Kidney (tissue), 14 donors: ENCODE results near the gene CLEC16A. TPM values are rescaled to one million over a fixed set of nuclear protein-coding genes. Genes with fewer than 3 reads are reported as not detected.

Experiments
- DNase-seq, 5 donors: peaks; one replicate each; pipeline ENCODE4 v3.0.0-alpha.2; 2013 to 2020
- FAIRE-seq: peaks from 2 replicates; lab custom pipeline; 2012; peaks lifted over from hg19 to GRCh38; lab: Jason Lieb, UNC
- H3K27ac ChIP-seq, 2 donors: one replicate each; pipeline ENCODE4 v1.7.0; 2013; ENCODE audit warnings: low read depth in 2 of 2, low read length in 2 of 2, inconsistent platforms in 1 of 2
- H3K27me3 ChIP-seq: one replicate; pipeline ENCODE4 v1.7.1; 2013; ENCODE audit warnings: low read length, inconsistent platforms; ENCODE audit not compliant: control insufficient read depth, insufficient read depth
- H3K36me3 ChIP-seq, 3 donors: one replicate each; pipeline versions ENCODE4 v1.7.0 to v1.7.1; 2013; ENCODE audit warnings: low read length in 3 of 3, control low read depth in 1 of 3, inconsistent platforms in 1 of 3; ENCODE audit not compliant: insufficient read depth in 3 of 3, control insufficient read depth in 2 of 3
- H3K4me1 ChIP-seq, 3 donors: one replicate each; pipeline versions ENCODE4 v1.7.0 to v1.7.1; 2013; ENCODE audit warnings: low read length in 3 of 3, inconsistent platforms in 1 of 3, low read depth in 1 of 3; ENCODE audit not compliant: control insufficient read depth in 2 of 3, insufficient read depth in 2 of 3
- H3K4me3 ChIP-seq, 3 donors: one replicate each; pipeline versions ENCODE4 v1.7.0 to v1.8.1; 2013; ENCODE audit warnings: low read length in 3 of 3, control low read depth in 1 of 3, inconsistent platforms in 1 of 3
- H3K9ac ChIP-seq, 3 donors: one replicate each; pipeline versions ENCODE4 v1.7.0 to v1.7.1; 2013; ENCODE audit warnings: low read length in 3 of 3, control low read depth in 1 of 3, inconsistent platforms in 1 of 3
- H3K9me3 ChIP-seq, 3 donors: one replicate each; pipeline versions ENCODE4 v1.7.0 to v1.7.1; 2013; ENCODE audit warnings: low read length in 3 of 3, control low read depth in 1 of 3, inconsistent platforms in 1 of 3; ENCODE audit not compliant: control insufficient read depth in 2 of 3, insufficient read depth in 1 of 3
- CTCF ChIP-seq: IDR thresholded peaks from 3 replicates; pipeline ENCODE4 v1.5.1; 2012; ENCODE audit warnings: mild to moderate bottlenecking, moderate library complexity, borderline replicate concordance; ENCODE audit not compliant: insufficient read depth; ENCODE audit errors: extremely low read depth
- intact Hi-C: fragments of 100-400 bp; cut with DNase I; formaldehyde crosslinking; loops from one replicate; pipeline ENCODE4 v1.11.1; 2022
- polyA plus RNA-seq: library from polyadenylated mRNA; stranded (reverse); fragments of 350-450 nt; fragmentation: Illumina TruSeq; extraction: RNeasy Lipid Tissue Mini Kit (QIAGEN cat#74804); gene quantifications from one replicate; pipeline ENCODE4 v1.2.3, GENCODE V29; 2014; ENCODE audit warnings: low read depth, low replicate concordance; ENCODE audit not compliant: insufficient read depth
- total RNA-seq: library from RNA; stranded (reverse); fragmentation: NEBNext Ultra II Directional; extraction: Animal tissue kit (Norgen Biotek cat#: 25700); gene quantifications from one replicate; pipeline ENCODE4 v1.2.1, GENCODE V29; 2021
- donor health status: control.
- donor health status: control.
- donor health status: control.
- donor health status: control.
- donor health status: control.
- donor health status: DM: yes; HTN: yes; CAD: no.
- donor health status: Normal renal cell carcinoma (clear cell type).

CLEC16A gene
- total and polyA plus RNA-seq, 2 donors from 2014 or later: 10.8 to 51.9 TPM

GRCh38 chr16:10979717-10980601 lies 35.6 kb downstream of the CLEC16A start:
- H3K27ac ChIP-seq: no peak overlapping the region
- H3K27me3 ChIP-seq: no peaks in the 10 kb centered on the region
- H3K4me3 ChIP-seq: no peak overlapping the region
- no peak for FAIRE-seq
- intact Hi-C loops: loop anchor here (5.0 kb wide), 1 partner anchor 277 kb away; the partner anchor contains the start of gene SOCS1
- TF ChIP-seq CTCF: no peak
- no peaks in the 10 kb centered on the region for H3K9me3 ChIP-seq
- H3K9ac ChIP-seq: no peak overlapping the region
- DNase-seq: peak in 1 of 5 donors; percentile 67
- H3K4me1 ChIP-seq: peaks cover 0 to 6% (median 2%) of the 10 kb centered on the region in 3 donors
- H3K36me3 ChIP-seq: peaks cover 2 to 8% (median 5%) of the 10 kb centered on the region in 3 donors

GRCh38 chr16:10980813-10981212 lies 36.4 kb downstream of the CLEC16A start:
- Histone ChIP-seq H3K27ac (no peak overlapping the region), H3K4me3 (no peak overlapping the region), H3K27me3 (no peaks in the 10 kb centered on the region), H3K4me1 (peaks cover 0 to 6% (median 2%) of the 10 kb centered on the region in 3 donors), H3K9me3 (no peaks in the 10 kb centered on the region), H3K36me3 (peaks cover 2 to 8% (median 5%) of the 10 kb centered on the region in 3 donors), H3K9ac (no peak overlapping the region)
- DNase-seq (no peak), FAIRE-seq (no peak)
- intact Hi-C loops: no loop called here
- no peak for TF ChIP-seq CTCF

DNA sequence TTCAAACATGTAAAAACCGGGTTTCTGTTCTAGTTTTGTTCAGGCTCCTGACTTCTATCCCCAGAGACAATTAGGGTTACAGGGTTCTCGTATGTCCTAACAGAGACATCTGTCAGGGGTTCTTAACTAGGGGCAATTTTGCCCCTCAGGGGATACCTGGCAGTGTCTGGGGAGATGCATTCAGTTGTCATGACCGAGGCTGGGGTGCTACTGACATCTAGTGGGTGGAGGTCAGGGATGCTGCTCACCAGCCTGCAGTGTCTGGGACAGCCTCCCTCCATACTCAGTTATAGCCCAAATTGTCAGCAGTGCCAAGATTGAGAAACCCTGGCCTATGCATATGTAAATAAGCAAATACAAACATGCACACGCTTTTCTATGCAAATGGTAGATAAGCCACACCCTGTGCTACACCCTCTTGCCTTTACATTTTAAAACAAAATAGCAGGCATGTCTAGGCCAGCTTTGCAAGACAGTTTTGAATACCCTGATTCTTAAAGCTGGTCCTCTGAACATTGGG lies 37.4 kb downstream of the CLEC16A start:
- peaks cover 2 to 8% (median 5%) of the 10 kb centered on the region in 3 donors for H3K36me3 ChIP-seq
- no peak overlapping the region for H3K9ac ChIP-seq
- DNase-seq (no peak), FAIRE-seq (no peak)
- TF ChIP-seq CTCF: no peak
- intact Hi-C loops: no loop called here
- peaks cover 0 to 6% (median 2%) of the 10 kb centered on the region in 3 donors for H3K4me1 ChIP-seq
- H3K27ac ChIP-seq: no peak overlapping the region
- H3K9me3 ChIP-seq: no peaks in the 10 kb centered on the region
- no peaks in the 10 kb centered on the region for H3K27me3 ChIP-seq
- H3K4me3 ChIP-seq: no peak overlapping the region
